ENCODE data around the gene LYRM4. TPM values are rescaled to one million over a fixed set of nuclear protein-coding genes. Genes with fewer than 3 reads are reported as not detected.

The LYRM4 gene
- total and polyA plus RNA-seq, 4 donors, result 17.9 to 28.7 (median 21.1) TPM

DNA sequence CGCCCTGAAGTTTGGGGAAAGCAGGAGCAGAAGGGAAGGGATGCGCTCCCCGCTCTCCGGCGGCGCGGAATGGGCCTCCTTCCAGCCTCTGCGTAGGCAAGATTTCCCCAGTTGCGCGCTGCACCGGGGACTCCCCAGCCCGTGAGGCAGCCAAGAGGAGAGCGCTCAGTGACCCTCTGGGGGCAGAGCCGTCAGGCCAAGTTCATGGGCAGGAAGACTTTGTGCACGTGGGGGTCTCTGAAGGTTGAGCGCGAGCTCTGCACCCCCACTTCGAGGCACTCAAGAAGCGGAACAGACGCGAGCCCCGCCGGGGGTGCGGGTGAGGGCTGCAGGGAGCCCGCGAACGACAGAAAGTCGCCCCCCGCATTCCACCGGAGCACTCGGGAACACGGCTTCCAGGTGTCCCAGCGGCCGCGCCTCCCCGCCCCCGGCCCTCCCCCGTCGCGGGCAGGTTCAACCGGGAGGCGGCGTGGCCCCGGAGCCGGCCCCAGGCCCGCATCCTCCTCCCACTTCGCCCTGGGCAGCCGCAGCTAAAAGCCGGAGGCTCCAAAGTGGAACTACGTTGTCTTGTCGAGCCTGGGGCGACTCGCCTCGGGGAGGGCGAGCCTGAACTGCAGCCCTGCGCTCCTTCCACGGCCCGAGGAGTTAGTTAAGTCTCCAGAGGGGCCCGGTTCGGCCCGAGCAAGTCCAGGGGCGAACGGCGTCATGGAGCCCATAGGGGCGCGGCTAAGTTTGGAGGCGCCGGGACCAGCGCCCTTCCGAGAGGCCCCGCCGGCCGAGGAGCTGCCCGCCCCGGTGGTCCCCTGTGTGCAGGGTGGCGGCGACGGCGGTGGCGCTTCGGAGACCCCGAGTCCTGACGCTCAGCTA is 175.7 kb downstream of the LYRM4 start, which contains the start of gene PPP1R3G:
PPP1R3G (plus strand) TSS at position 561 of the 867 bp plus-strand sequence; CDS start at position 706, 145 bp downstream.
- Histone ChIP-seq H3K27me3 (ENCODE audit: control insufficient read depth in 1 of 2, insufficient read depth in 2 of 2, low read length in 1 of 2) (no peaks in the 10 kb centered on the region), H3K9me3 (ENCODE audit: control insufficient read depth, low read length) (no peaks in the 10 kb centered on the region), H3K36me3 (ENCODE audit: control insufficient read depth in 1 of 2, insufficient read depth in 2 of 2, low read length in 1 of 2) (no peaks in the 10 kb centered on the region), H3K4me3 (ENCODE audit: low read length in 2 of 2) (peak within 1 kb of the TSS; percentile 53 to 67), H3K4me1 (ENCODE audit: control insufficient read depth in 1 of 2, insufficient read depth in 2 of 2, low read length in 2 of 2) (no peaks in the 10 kb centered on the region), H3K27ac (ENCODE audit: low read depth in 1 of 2, low read length in 2 of 2) (peak within 1 kb of the TSS in 1 of 2 donors; percentile 21)
- WGBS, 2 donors, result 0 to 1% methylated on average over 77 to 83 of the region's 83 CpGs
- peak; percentile 76 for ATAC-seq (ENCODE audit: low FRiP score)
- DNase-seq, result peak; percentile 79 to 88
- intact Hi-C loops (cut with DNase I), result loop anchor here in 1 of 2 donors (10.0 kb wide), 1 partner anchor 80 kb away; the partner anchor contains the start of gene RPP40

DNA sequence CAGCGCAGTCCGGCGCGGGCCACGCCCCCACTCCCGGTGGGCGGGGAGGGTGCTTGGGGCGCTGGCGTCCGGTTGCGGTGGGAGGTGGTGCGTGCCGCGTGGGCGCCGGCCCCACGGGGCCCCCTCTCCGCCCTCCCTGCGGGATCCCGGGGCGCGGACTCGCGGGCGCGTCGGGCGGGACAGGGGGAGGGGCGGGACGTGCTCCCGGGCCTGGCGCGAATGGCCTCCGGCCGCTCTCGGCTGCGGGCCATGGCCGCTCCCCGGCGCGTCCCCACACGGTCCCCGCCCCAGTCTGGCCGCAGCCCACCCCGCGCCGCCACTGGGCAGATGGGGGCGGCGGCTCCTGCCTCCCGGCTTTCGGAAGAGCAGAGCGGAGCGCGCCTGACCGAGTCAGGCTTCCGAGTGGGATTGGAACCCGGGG is 176.4 kb downstream of the LYRM4 start:
- Histone ChIP-seq H3K9me3 (ENCODE audit: control insufficient read depth, low read length) (no peaks in the 10 kb centered on the region), H3K4me3 (ENCODE audit: low read length in 2 of 2) (peak overlapping the region; percentile 53 to 67), H3K36me3 (ENCODE audit: control insufficient read depth in 1 of 2, insufficient read depth in 2 of 2, low read length in 1 of 2) (no peaks in the 10 kb centered on the region), H3K4me1 (ENCODE audit: control insufficient read depth in 1 of 2, insufficient read depth in 2 of 2, low read length in 2 of 2) (no peaks in the 10 kb centered on the region), H3K27ac (ENCODE audit: low read depth in 1 of 2, low read length in 2 of 2) (peak overlapping the region in 1 of 2 donors; percentile 21), H3K27me3 (ENCODE audit: control insufficient read depth in 1 of 2, insufficient read depth in 2 of 2, low read length in 1 of 2) (no peaks in the 10 kb centered on the region)
- WGBS, 2 donors, result 2 to 6% methylated on average over 26 to 57 of the region's 57 CpGs
- DNase-seq, result peak in 1 of 2 donors; percentile 73
- ATAC-seq (ENCODE audit: low FRiP score), result peak; percentile 86
- intact Hi-C loops (cut with DNase I), result loop anchor here in 1 of 2 donors (10.0 kb wide), 1 partner anchor 80 kb away; the partner anchor contains the start of gene RPP40

DNA sequence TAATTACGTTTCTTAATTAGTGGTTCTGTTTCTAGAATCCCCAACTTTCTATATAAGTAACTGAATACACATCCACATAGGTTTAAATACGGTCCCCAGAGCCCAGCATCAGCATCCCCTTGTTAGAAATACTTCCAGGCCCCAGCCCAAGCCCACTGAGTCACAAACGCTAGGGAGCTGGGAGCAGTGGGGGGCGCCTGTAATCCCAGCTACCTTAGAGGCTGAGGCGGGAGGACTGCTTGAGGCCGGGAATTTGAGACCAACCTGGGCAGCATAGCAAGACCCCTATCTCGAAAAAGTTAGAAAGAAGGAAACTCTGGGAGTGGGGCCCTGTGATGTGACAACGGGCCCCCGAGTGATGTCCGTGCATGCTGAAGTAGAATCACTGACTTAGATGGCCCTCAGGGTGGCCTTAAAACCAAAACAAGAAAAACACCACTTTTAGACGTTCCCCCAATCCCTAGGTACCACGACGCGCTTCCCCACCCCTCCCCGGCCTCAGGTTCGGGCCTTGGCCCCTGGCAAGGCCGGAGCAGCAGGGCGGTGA is 176.9 kb downstream of the LYRM4 start:
- Histone ChIP-seq H3K4me1 (ENCODE audit: control insufficient read depth in 1 of 2, insufficient read depth in 2 of 2, low read length in 2 of 2) (no peaks in the 10 kb centered on the region), H3K4me3 (ENCODE audit: low read length in 2 of 2) (peak overlapping the region in 1 of 2 donors; percentile 53), H3K9me3 (ENCODE audit: control insufficient read depth, low read length) (no peaks in the 10 kb centered on the region), H3K36me3 (ENCODE audit: control insufficient read depth in 1 of 2, insufficient read depth in 2 of 2, low read length in 1 of 2) (no peaks in the 10 kb centered on the region), H3K27ac (ENCODE audit: low read depth in 1 of 2, low read length in 2 of 2) (no peak overlapping the region), H3K27me3 (ENCODE audit: control insufficient read depth in 1 of 2, insufficient read depth in 2 of 2, low read length in 1 of 2) (no peaks in the 10 kb centered on the region)
- DNase-seq (no peak), ATAC-seq (ENCODE audit: low FRiP score) (no peak)
- intact Hi-C loops (cut with DNase I), result loop anchor here in 1 of 2 donors (10.0 kb wide), 1 partner anchor 79 kb away; the partner anchor contains the start of gene RPP40
- 62 to 64% methylated on average over 18 of the region's 18 CpGs for WGBS, 2 donors

DNA sequence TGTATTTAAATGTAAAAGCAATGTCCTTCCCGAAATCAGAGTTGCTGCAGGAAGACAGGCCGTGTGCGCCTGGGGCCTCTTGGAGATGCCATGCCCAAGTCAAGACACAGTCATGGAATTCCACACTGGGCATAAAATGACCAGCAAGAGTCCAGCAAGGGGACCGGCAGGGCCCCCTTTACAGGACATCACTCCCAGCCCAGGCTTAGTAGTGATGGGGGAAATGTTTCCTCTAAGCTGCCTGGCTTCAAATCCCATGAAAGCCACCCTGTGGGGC is 177.5 kb downstream of the LYRM4 start:
- Histone ChIP-seq H3K9me3 (ENCODE audit: control insufficient read depth, low read length) (no peaks in the 10 kb centered on the region), H3K4me3 (ENCODE audit: low read length in 2 of 2) (no peak overlapping the region), H3K27ac (ENCODE audit: low read depth in 1 of 2, low read length in 2 of 2) (no peak overlapping the region), H3K27me3 (ENCODE audit: control insufficient read depth in 1 of 2, insufficient read depth in 2 of 2, low read length in 1 of 2) (no peaks in the 10 kb centered on the region), H3K4me1 (ENCODE audit: control insufficient read depth in 1 of 2, insufficient read depth in 2 of 2, low read length in 2 of 2) (no peaks in the 10 kb centered on the region), H3K36me3 (ENCODE audit: control insufficient read depth in 1 of 2, insufficient read depth in 2 of 2, low read length in 1 of 2) (no peaks in the 10 kb centered on the region)
- ATAC-seq (ENCODE audit: low FRiP score) (no peak), DNase-seq (no peak)
- WGBS, 2 donors, result 51 to 80% methylated on average over 4 of the region's 4 CpGs
- intact Hi-C loops (cut with DNase I), result loop anchor here in 1 of 2 donors (10.0 kb wide), 1 partner anchor 78 kb away; the partner anchor contains the start of gene RPP40

DNA sequence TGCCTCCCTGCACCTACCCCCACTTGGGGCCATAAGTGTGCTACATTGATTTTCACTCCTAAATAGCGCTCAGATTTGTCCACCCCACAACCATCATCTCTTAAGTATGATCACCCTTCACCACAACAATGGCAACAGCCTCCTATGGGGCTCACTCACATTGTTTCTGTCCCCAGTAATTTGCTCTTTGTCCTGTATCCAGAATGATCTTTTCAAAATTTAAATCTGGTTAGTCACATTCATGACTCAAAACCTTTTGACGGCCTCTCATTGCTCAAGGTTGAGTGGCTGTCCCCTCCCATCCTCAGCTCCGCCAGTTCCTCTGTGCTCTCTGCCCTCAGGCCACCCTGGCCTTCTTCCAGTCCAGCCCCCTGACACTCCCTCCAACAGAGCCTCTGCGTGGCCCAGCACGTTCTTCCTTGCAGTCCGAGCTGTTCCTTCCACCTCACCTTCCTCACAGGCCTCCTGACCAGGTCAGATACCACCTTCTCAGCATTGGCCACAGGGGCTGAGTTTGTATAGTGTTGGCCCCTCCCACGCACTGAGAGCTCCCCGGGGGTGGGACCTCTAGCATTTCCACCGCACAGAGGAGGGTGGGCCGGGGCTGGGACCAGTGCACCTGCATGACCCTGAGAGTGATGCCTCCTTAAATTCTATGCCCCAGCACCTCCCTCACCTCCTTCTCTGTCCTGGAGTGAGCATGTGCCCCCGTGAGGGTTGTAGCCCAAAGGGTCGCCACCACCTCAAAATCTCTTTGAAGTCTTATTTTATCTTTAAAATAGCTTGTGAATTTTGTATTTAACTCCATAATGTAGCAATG is 178.1 kb downstream of the LYRM4 start:
- intact Hi-C loops (cut with DNase I), result loop anchor here in 1 of 2 donors (10.0 kb wide), 1 partner anchor 78 kb away; the partner anchor contains the start of gene RPP40
- Histone ChIP-seq H3K4me3 (ENCODE audit: low read length in 2 of 2) (no peak overlapping the region), H3K9me3 (ENCODE audit: control insufficient read depth, low read length) (no peaks in the 10 kb centered on the region), H3K27ac (ENCODE audit: low read depth in 1 of 2, low read length in 2 of 2) (no peak overlapping the region), H3K4me1 (ENCODE audit: control insufficient read depth in 1 of 2, insufficient read depth in 2 of 2, low read length in 2 of 2) (no peaks in the 10 kb centered on the region), H3K27me3 (ENCODE audit: control insufficient read depth in 1 of 2, insufficient read depth in 2 of 2, low read length in 1 of 2) (no peaks in the 10 kb centered on the region), H3K36me3 (ENCODE audit: control insufficient read depth in 1 of 2, insufficient read depth in 2 of 2, low read length in 1 of 2) (no peaks in the 10 kb centered on the region)
- 88 to 89% methylated on average over 12 of the region's 12 CpGs for WGBS, 2 donors
- ATAC-seq (ENCODE audit: low FRiP score) (no peak), DNase-seq (no peak)

DNA sequence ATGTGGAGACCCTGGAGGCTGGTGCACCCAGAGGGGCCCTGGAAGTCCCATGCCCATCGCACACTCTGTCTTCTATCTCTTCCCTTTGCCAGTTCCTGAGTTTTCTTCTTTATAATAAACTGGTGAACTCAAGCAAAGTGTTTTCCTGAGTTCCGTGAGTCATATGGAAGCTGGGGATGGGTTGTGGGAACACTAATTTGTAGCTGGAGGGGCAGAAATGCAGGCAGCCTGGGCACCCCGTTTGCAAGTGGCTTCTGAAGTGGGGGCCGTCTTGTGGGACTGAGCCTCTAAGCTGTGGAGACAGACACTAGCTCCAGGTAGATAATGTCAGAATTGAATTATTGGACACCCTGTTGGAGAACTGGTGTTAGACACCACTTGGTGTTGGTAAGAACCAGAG is 178.8 kb downstream of the LYRM4 start:
- no peaks in the 10 kb centered on the region for H3K9me3 ChIP-seq (ENCODE audit: control insufficient read depth, low read length)
- ATAC-seq (ENCODE audit: low FRiP score) (no peak), DNase-seq (no peak)
- H3K27me3 ChIP-seq (ENCODE audit: control insufficient read depth in 1 of 2, insufficient read depth in 2 of 2, low read length in 1 of 2), result no peaks in the 10 kb centered on the region
- no peaks in the 10 kb centered on the region for H3K36me3 ChIP-seq (ENCODE audit: control insufficient read depth in 1 of 2, insufficient read depth in 2 of 2, low read length in 1 of 2)
- 79 to 83% methylated on average over 4 of the region's 4 CpGs for WGBS, 2 donors
- no peak overlapping the region for H3K27ac ChIP-seq (ENCODE audit: low read depth in 1 of 2, low read length in 2 of 2)
- intact Hi-C loops (cut with DNase I), result loop anchor here in 1 of 2 donors (10.0 kb wide), 1 partner anchor 77 kb away; the partner anchor contains the start of gene RPP40
- H3K4me3 ChIP-seq (ENCODE audit: low read length in 2 of 2), result no peak overlapping the region
- H3K4me1 ChIP-seq (ENCODE audit: control insufficient read depth in 1 of 2, insufficient read depth in 2 of 2, low read length in 2 of 2), result no peaks in the 10 kb centered on the region

DNA sequence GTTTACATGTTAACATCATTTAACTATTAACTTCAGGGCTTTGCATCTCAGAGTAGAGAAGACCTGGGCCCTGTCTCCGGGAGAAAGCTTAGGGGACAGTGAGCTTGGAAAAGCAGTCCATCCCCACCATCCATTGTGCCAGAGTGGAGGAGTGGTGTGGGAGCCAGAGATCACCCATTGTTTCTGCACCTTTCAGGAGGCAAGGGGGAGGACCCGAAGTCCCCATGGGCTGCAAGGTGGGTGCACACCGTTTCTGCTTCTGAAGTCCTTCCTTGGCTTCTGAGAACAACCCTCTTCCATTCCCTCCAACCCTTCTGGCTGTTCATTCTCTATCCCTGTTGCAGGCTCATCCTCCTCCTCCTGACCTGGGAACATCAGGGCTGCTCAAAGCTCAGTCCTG is 179.6 kb downstream of the LYRM4 start:
- Histone ChIP-seq H3K4me1 (ENCODE audit: control insufficient read depth in 1 of 2, insufficient read depth in 2 of 2, low read length in 2 of 2) (no peaks in the 10 kb centered on the region), H3K9me3 (ENCODE audit: control insufficient read depth, low read length) (no peaks in the 10 kb centered on the region), H3K4me3 (ENCODE audit: low read length in 2 of 2) (no peak overlapping the region), H3K36me3 (ENCODE audit: control insufficient read depth in 1 of 2, insufficient read depth in 2 of 2, low read length in 1 of 2) (no peaks in the 10 kb centered on the region), H3K27ac (ENCODE audit: low read depth in 1 of 2, low read length in 2 of 2) (no peak overlapping the region), H3K27me3 (ENCODE audit: control insufficient read depth in 1 of 2, insufficient read depth in 2 of 2, low read length in 1 of 2) (no peaks in the 10 kb centered on the region)
- DNase-seq (no peak), ATAC-seq (ENCODE audit: low FRiP score) (no peak)
- 92 to 95% methylated on average over 3 of the region's 3 CpGs for WGBS, 2 donors
- intact Hi-C loops (cut with DNase I), result loop anchor here in 1 of 2 donors (10.0 kb wide), 1 partner anchor 76 kb away; the partner anchor contains the start of gene RPP40

DNA sequence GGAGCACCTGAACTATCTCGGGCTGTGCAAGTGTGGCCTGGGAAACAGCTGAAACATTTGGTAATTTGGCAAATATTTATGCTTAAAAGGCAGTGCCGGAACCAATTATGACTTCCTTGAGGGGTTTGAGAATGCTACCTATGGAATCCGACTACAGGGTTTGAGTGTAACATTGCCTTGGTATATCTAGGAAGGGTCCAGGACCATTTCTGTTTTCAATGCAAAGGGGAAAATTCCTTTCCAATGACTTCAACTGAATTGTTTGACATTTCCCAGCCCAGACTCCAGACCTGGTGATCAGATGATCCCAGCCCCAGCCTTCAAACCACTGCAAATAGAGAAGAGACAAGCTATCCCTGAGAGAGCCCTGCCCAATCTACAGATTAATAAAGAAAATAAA is 180.2 kb downstream of the LYRM4 start:
- no peaks in the 10 kb centered on the region for H3K27me3 ChIP-seq (ENCODE audit: control insufficient read depth in 1 of 2, insufficient read depth in 2 of 2, low read length in 1 of 2)
- H3K36me3 ChIP-seq (ENCODE audit: control insufficient read depth in 1 of 2, insufficient read depth in 2 of 2, low read length in 1 of 2), result no peaks in the 10 kb centered on the region
- DNase-seq, result no peak
- H3K4me1 ChIP-seq (ENCODE audit: control insufficient read depth in 1 of 2, insufficient read depth in 2 of 2, low read length in 2 of 2), result no peaks in the 10 kb centered on the region
- no peak overlapping the region for H3K4me3 ChIP-seq (ENCODE audit: low read length in 2 of 2)
- ATAC-seq (ENCODE audit: low FRiP score), result no peak
- no peaks in the 10 kb centered on the region for H3K9me3 ChIP-seq (ENCODE audit: control insufficient read depth, low read length)
- no peak overlapping the region for H3K27ac ChIP-seq (ENCODE audit: low read depth in 1 of 2, low read length in 2 of 2)
- WGBS, 2 donors, result 74 to 75% methylated on average over 3 of the region's 3 CpGs
- intact Hi-C loops (cut with DNase I), result loop anchor here in 1 of 2 donors (10.0 kb wide), 1 partner anchor 76 kb away; the partner anchor contains the start of gene RPP40
